K562 (cell line): ENCODE data around the gene EXOC3L1. TPM values are rescaled to one million over a fixed set of nuclear protein-coding genes. Genes with fewer than 3 reads are reported as not detected.
A peak's percentile ranks its signal among the peaks of the same experiment; 100 is the strongest.

ENCODE experiments used
- BCLAF1 ChIP-seq, 2 experiments: fragments of 450-650 bp in 1 of 2; IDR thresholded peaks; 2 replicates each; pipeline ENCODE4 v1.6.1; 2011 to 2017; ENCODE audit warnings: low read depth in 2 of 2, antibody characterized with exemption in 1 of 2, borderline replicate concordance in 1 of 2, low read length in 1 of 2, mild to moderate bottlenecking in 1 of 2, mixed read lengths in 1 of 2; ENCODE audit not compliant: control insufficient read depth in 1 of 2
- CBX5 ChIP-seq: IDR thresholded peaks from 2 replicates; pipeline ENCODE4 v1.6.1; 2014; ENCODE audit warnings: low read depth, borderline replicate concordance
- CTCFL ChIP-seq: IDR thresholded peaks from 2 replicates; pipeline ENCODE4 v1.6.1; 2011; ENCODE audit warnings: borderline replicate concordance, low read depth, mild to moderate bottlenecking, moderate library complexity, low read length; ENCODE audit not compliant: insufficient read depth, poor library complexity, severe bottlenecking
- DEAF1 ChIP-seq: fragments of 450-650 bp; formaldehyde crosslinking; IDR thresholded peaks from 2 replicates; pipeline ENCODE4 v1.4.0; 2020; ENCODE audit warnings: mild to moderate bottlenecking, moderate library complexity
- ESRRA ChIP-seq: fragments of 450-650 bp; IDR thresholded peaks from 2 replicates; pipeline ENCODE4 v1.6.1; 2014; ENCODE audit warnings: low read depth, mild to moderate bottlenecking, moderate library complexity, borderline replicate concordance
- HES1 ChIP-seq: fragments of 450-650 bp; IDR thresholded peaks from 2 replicates; pipeline ENCODE4 v1.6.1; 2016; ENCODE audit warnings: low read depth, mild to moderate bottlenecking, moderate library complexity
- MCM3 ChIP-seq: fragments of 450-650 bp; IDR thresholded peaks from 2 replicates; pipeline ENCODE4 v1.6.1; 2016
- NUFIP1 ChIP-seq: fragments of 450-650 bp; IDR thresholded peaks from 2 replicates; pipeline ENCODE4 v1.6.1; 2018; ENCODE audit not compliant: partially characterized antibody
- POLR3G ChIP-seq: IDR thresholded peaks from 2 replicates; pipeline ENCODE4 v1.6.1; 2011; ENCODE audit not compliant: insufficient read length, insufficient replicate concordance; ENCODE audit errors: extremely low read depth
- TOE1 ChIP-seq, 2 experiments: fragments of 450-650 bp in 1 of 2; sonication (generic) in 1 of 2; formaldehyde crosslinking in 1 of 2; IDR thresholded peaks; 2 replicates each; pipeline versions ENCODE4 v1.7.1 to v1.8.0; 2016 to 2022; ENCODE audit warnings: borderline replicate concordance in 2 of 2, mild to moderate bottlenecking in 2 of 2, antibody characterized with exemption in 1 of 2, inconsistent platforms in 1 of 2, low read depth in 1 of 2, missing genetic modification reagents in 1 of 2, moderate library complexity in 1 of 2
- ZBTB33 ChIP-seq: sonication (generic); formaldehyde crosslinking; IDR thresholded peaks from 2 replicates; pipeline ENCODE4 v1.8.1; 2023; ENCODE audit warnings: mild to moderate bottlenecking, missing genetic modification reagents
- ZBTB43 ChIP-seq: sonication (generic); formaldehyde crosslinking; IDR thresholded peaks from 2 replicates; pipeline ENCODE4 v1.8.0; 2023; ENCODE audit warnings: mild to moderate bottlenecking, missing genetic modification reagents
- ZNF41 ChIP-seq: fragments of 250-450 bp; sonication (Bioruptor Pico); conservative IDR thresholded peaks from 2 replicates; pipeline ENCODE4 v1.4.0; 2020; ENCODE audit warnings: mild to moderate bottlenecking
- ZNF431 ChIP-seq: sonication (generic); formaldehyde crosslinking; IDR thresholded peaks from 2 replicates; pipeline ENCODE4 v1.8.0; 2022; ENCODE audit warnings: mild to moderate bottlenecking, missing genetic modification reagents
- polyA plus RNA-seq, 8 experiments: library from polyadenylated mRNA; depleted of rRNA in 4 of 8; stranded (reverse) in 5 of 8; unstranded in 3 of 8; fragments of >200 nt; fragmentation: Nextera tagmentation in 2 of 8; fragmentation: Illumina TruSeq in 1 of 8; extraction: Ambion mirVana in 2 of 8; extraction: Trizol in 1 of 8; gene quantifications; 2 replicates each; pipeline versions ENCODE4 v1.2.1 to v1.2.3, GENCODE V29; 2011 to 2014; ENCODE audit warnings: inconsistent platforms in 1 of 8, missing spikeins in 1 of 8
- total RNA-seq, 7 experiments: library from RNA; depleted of rRNA in 6 of 7; stranded (reverse); fragments of >200 nt in 6 of 7; fragmentation: Illumina TruSeq in 2 of 7; extraction: Trizol in 2 of 7; gene quantifications; 2 replicates each; pipeline versions ENCODE4 v1.2.1 to v1.2.3, GENCODE V29; 2011 to 2021; ENCODE audit warnings: low replicate concordance in 1 of 7

Gene EXOC3L1
- total and polyA plus RNA-seq, 9 of the 15 experiments (the other 6 are each of a cell fraction or from before 2014, with no cell fraction given) = 0.08 TPM; not detected in 8

GRCh38 chr16:67184995-67185650 is 4.8 kb downstream of the EXOC3L1 start (continued):
- TF ChIP-seq POLR3G (no peak), ESRRA (peak; percentile 55; the same call in 1 of the 2 replicates), ZNF41 (CRISPR knock-in tag) (no peak), CBX5 (0 out of 2 replicates have a peak, but pooled peaks have one; percentile 39), BCLAF1 (IDR thresholded peaks at IDR 0.05; ENCODE audit: borderline replicate concordance in 1 of 2, control insufficient read depth in 1 of 2, low read depth in 2 of 2, low read length in 1 of 2) (no peak), TOE1 (IDR thresholded peaks at IDR 0.05; ENCODE audit: borderline replicate concordance) (0 out of 2 replicates have a peak, but pooled peaks have one; percentile 31), TOE1 (CRISPR knock-in tag; IDR thresholded peaks at IDR 0.05; ENCODE audit: borderline replicate concordance, low read depth) (peak; percentile 96; the same call in 1 of the 2 replicates), ZBTB33 (CRISPR knock-in tag) (peak; percentile 97), DEAF1 (CRISPR knock-in tag) (peak; percentile 70), ZBTB43 (peak; percentile 91), ZNF431 (CRISPR knock-in tag) (peak; percentile 71; the same call in 1 of the 2 replicates), HES1 (no peak), NUFIP1 (no peak), MCM3 (no peak), CTCFL (peak; percentile 98)
